Measurements from ENCODE around the gene SKP2. TPM values are rescaled to one million over a fixed set of nuclear protein-coding genes. Genes with fewer than 3 reads are reported as not detected.

The SKP2 gene
- total and polyA plus RNA-seq, 10 donors, result 4.2 to 23.6 (median 15.2) TPM

- no peaks in the 10 kb centered on the region for H3K27me3 ChIP-seq (replicated peaks in 1 of 7)
- intact Hi-C loops (cut with DNase I; ENCODE audit: low total_unique reads), result no loop called here
- no peak for DNase-seq
- H3K4me3 ChIP-seq, result no peak overlapping the region
- TF ChIP-seq POLR2AphosphoS5 (IDR thresholded peaks at IDR 0.05) (no peak), CTCF (IDR thresholded peaks at IDR 0.05 in 8 of 11, conservative IDR thresholded peaks at IDR 0.05 in 3 of 11) (no peak), POLR2A (IDR thresholded peaks at IDR 0.05) (no peak)
- H3K36me3 ChIP-seq, result peaks cover 2 to 100% (median 65%) of the 10 kb centered on the region in 6 donors
- peaks cover 0 to 10% (median 0%) of the 10 kb centered on the region in 6 donors for H3K4me1 ChIP-seq
- no peak overlapping the region for H3K27ac ChIP-seq
- WGBS, 5 donors, result 75 to 93% (median 82%) methylated on average over 5 of the region's 5 CpGs
- no peaks in the 10 kb centered on the region for H3K9me3 ChIP-seq
Observed at GRCh38 chr5:36170832-36171424, 19.0 kb downstream of the SKP2 start.

GRCh38 chr5:36172599-36172998 is 20.7 kb downstream of the SKP2 start:
- intact Hi-C loops (cut with DNase I; ENCODE audit: low total_unique reads), result no loop called here
- Histone ChIP-seq H3K36me3 (peaks cover 2 to 96% (median 62%) of the 10 kb centered on the region in 6 donors), H3K9me3 (no peaks in the 10 kb centered on the region)

GRCh38 chr5:36173426-36173825 is 21.5 kb downstream of the SKP2 start:
- no peak for DNase-seq
- H3K4me3 ChIP-seq, result no peak overlapping the region
- 81 to 93% (median 91%) methylated on average over 2 of the region's 2 CpGs for WGBS, 5 donors
- intact Hi-C loops (cut with DNase I; ENCODE audit: low total_unique reads), result no loop called here
- H3K36me3 ChIP-seq, result peaks cover 0 to 96% (median 60%) of the 10 kb centered on the region in 6 donors
- TF ChIP-seq CTCF (IDR thresholded peaks at IDR 0.05 in 8 of 11, conservative IDR thresholded peaks at IDR 0.05 in 3 of 11), result no peak
- TF ChIP-seq POLR2AphosphoS5 (IDR thresholded peaks at IDR 0.05), result no peak
- TF ChIP-seq POLR2A (IDR thresholded peaks at IDR 0.05), result no peak
- H3K9me3 ChIP-seq, result no peaks in the 10 kb centered on the region
- no peaks in the 10 kb centered on the region for H3K27me3 ChIP-seq (replicated peaks in 1 of 7)
- peaks cover 0 to 10% (median 0%) of the 10 kb centered on the region in 6 donors for H3K4me1 ChIP-seq
- no peak overlapping the region for H3K27ac ChIP-seq

More at GRCh38 chr5:36172599-36172998, 20.7 kb downstream of the SKP2 start:
- WGBS, 5 donors, result 79 to 97% (median 87%) methylated on average over 1 of the region's 1 CpG
- Histone ChIP-seq H3K4me1 (peaks cover 0 to 10% (median 0%) of the 10 kb centered on the region in 6 donors), H3K4me3 (no peak overlapping the region), H3K27me3 (replicated peaks in 1 of 7) (no peaks in the 10 kb centered on the region), H3K27ac (no peak overlapping the region)
- no peak for TF ChIP-seq POLR2AphosphoS5 (IDR thresholded peaks at IDR 0.05)
- TF ChIP-seq POLR2A (IDR thresholded peaks at IDR 0.05), result no peak
- TF ChIP-seq CTCF (IDR thresholded peaks at IDR 0.05 in 8 of 11, conservative IDR thresholded peaks at IDR 0.05 in 3 of 11), result no peak
- no peak for DNase-seq

- TF ChIP-seq CTCF (IDR thresholded peaks at IDR 0.05 in 8 of 11, conservative IDR thresholded peaks at IDR 0.05 in 3 of 11), result no peak
- no peak for TF ChIP-seq POLR2AphosphoS5 (IDR thresholded peaks at IDR 0.05)
- TF ChIP-seq POLR2A (IDR thresholded peaks at IDR 0.05), result no peak
- Histone ChIP-seq H3K4me3 (no peak overlapping the region), H3K9me3 (no peaks in the 10 kb centered on the region), H3K4me1 (peaks cover 0 to 10% (median 0%) of the 10 kb centered on the region in 6 donors), H3K36me3 (peaks cover 0 to 96% (median 59%) of the 10 kb centered on the region in 6 donors), H3K27ac (no peak overlapping the region), H3K27me3 (replicated peaks in 1 of 7) (no peaks in the 10 kb centered on the region)
- intact Hi-C loops (cut with DNase I; ENCODE audit: low total_unique reads), result no loop called here
- no peak for DNase-seq
- 43 to 59% (median 50%) methylated on average over 3 of the region's 3 CpGs for WGBS, 5 donors
Observed at GRCh38 chr5:36174119-36174518, 22.2 kb downstream of the SKP2 start.

Data from spleen (tissue), 11 donors.